Astrocyte (in vitro differentiated cells and primary cell): Measurements from ENCODE around the gene GLT8D1. TPM values are rescaled to one million over a fixed set of nuclear protein-coding genes. Genes with fewer than 3 reads are reported as not detected.

Source experiments
- DNase-seq: peaks from one replicate; pipeline ENCODE4 v3.0.0-alpha.2; 2010; ENCODE audit warnings: low read depth
- FAIRE-seq: peaks from 2 replicates; lab custom pipeline; 2011; peaks lifted over from hg19 to GRCh38; lab: Jason Lieb, UNC
- H2AFZ ChIP-seq: 2 replicates; pipeline ENCODE4 v1.6.0; 2012; ENCODE audit warnings: low read depth, low read length, inconsistent platforms
- H3K27ac ChIP-seq: 2 replicates; pipeline ENCODE4 v1.5.1; 2011; ENCODE audit warnings: low read depth, low read length, inconsistent platforms
- H3K27me3 ChIP-seq: 2 replicates; pipeline ENCODE4 v1.6.0; 2011; ENCODE audit warnings: low read length, inconsistent platforms; ENCODE audit not compliant: insufficient read depth
- H3K36me3 ChIP-seq: 2 replicates; pipeline ENCODE4 v1.5.1; 2011; ENCODE audit warnings: low read length, inconsistent platforms; ENCODE audit not compliant: insufficient read depth
- H3K4me1 ChIP-seq: 2 replicates; pipeline ENCODE4 v1.5.1; 2011; ENCODE audit warnings: low read length, inconsistent platforms; ENCODE audit not compliant: insufficient read depth
- H3K4me2 ChIP-seq: 2 replicates; pipeline ENCODE4 v1.6.0; 2012; ENCODE audit warnings: low read length, inconsistent platforms
- H3K4me3 ChIP-seq: 2 replicates; pipeline ENCODE4 v1.5.1; 2011; ENCODE audit warnings: low read depth, mild to moderate bottlenecking, low read length, inconsistent platforms; ENCODE audit not compliant: insufficient read depth
- H3K79me2 ChIP-seq: 2 replicates; pipeline ENCODE4 v1.6.0; 2012; ENCODE audit warnings: mild to moderate bottlenecking, low read length, inconsistent platforms; ENCODE audit not compliant: insufficient read depth
- H3K9ac ChIP-seq: 2 replicates; pipeline ENCODE4 v1.6.0; 2012; ENCODE audit warnings: mild to moderate bottlenecking, low read length, inconsistent platforms
- H3K9me3 ChIP-seq: 2 replicates; pipeline ENCODE4 v1.5.1; 2012; ENCODE audit warnings: low read depth, mild to moderate bottlenecking, low read length, inconsistent platforms; ENCODE audit not compliant: insufficient read depth
- H4K20me1 ChIP-seq: 2 replicates; pipeline ENCODE4 v1.6.0; 2012; ENCODE audit warnings: low read length, inconsistent platforms; ENCODE audit not compliant: insufficient read depth
- H3K27ac Mint-ChIP-seq: one replicate; pipeline ENCODE4 v1.8.0; 2021; ENCODE audit warnings: mild to moderate bottlenecking, mixed read lengths; ENCODE audit not compliant: unreplicated experiment
- H3K27me3 Mint-ChIP-seq: one replicate; pipeline ENCODE4 v1.8.0; 2021; ENCODE audit warnings: low read depth, mixed read lengths; ENCODE audit not compliant: unreplicated experiment
- H3K36me3 Mint-ChIP-seq: one replicate; pipeline ENCODE4 v1.8.0; 2021; ENCODE audit warnings: low read depth, mixed read lengths; ENCODE audit not compliant: unreplicated experiment
- H3K4me1 Mint-ChIP-seq: one replicate; pipeline ENCODE4 v1.8.0; 2021; ENCODE audit warnings: low read depth, mixed read lengths; ENCODE audit not compliant: unreplicated experiment
- H3K4me3 Mint-ChIP-seq: one replicate; pipeline ENCODE4 v1.8.0; 2021; ENCODE audit warnings: mild to moderate bottlenecking, moderate library complexity, mixed read lengths; ENCODE audit not compliant: unreplicated experiment
- H3K9me3 Mint-ChIP-seq: one replicate; pipeline ENCODE4 v1.8.0; 2021; ENCODE audit warnings: mild to moderate bottlenecking, mixed read lengths; ENCODE audit not compliant: unreplicated experiment
- CTCF ChIP-seq: IDR thresholded peaks from 2 replicates; pipeline ENCODE4 v1.5.1; 2011; ENCODE audit warnings: low read depth, mild to moderate bottlenecking, inconsistent platforms, low read length, moderate library complexity; ENCODE audit not compliant: insufficient read depth
- EZH2 ChIP-seq: IDR thresholded peaks from 2 replicates; pipeline ENCODE4 v1.6.1; 2012; ENCODE audit warnings: mild to moderate bottlenecking, low read length, inconsistent platforms; ENCODE audit not compliant: insufficient read depth
- total RNA-seq: library from RNA; stranded (reverse); gene quantifications from 2 replicates; pipeline ENCODE4 v1.2.1, GENCODE V29; 2021

Gene GLT8D1
- total RNA-seq, 1 donor from 2014 or later: 78.2 TPM

DNA sequence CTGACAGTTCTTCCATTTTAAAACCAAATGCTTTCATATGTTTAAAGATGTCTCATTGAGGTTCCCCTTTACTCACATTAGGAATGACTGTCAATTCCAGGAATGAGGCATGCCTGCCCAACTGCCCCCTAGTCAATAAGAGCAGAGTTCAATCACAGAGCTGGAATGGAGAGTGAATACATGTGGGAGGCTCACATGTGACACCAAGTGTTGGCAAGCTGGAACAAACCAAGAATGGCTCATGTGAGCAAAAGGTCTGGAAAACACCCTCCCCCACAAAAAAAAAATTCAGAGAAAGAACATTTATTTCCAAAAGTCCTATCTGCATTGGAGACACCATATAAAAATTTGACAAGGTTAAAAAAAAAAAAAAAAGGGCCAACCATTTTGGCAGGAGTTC is 23.6 kb downstream of the GLT8D1 start:
- H3K79me2 ChIP-seq: peaks cover 90% of the 10 kb centered on the region
- no peak for FAIRE-seq

GRCh38 chr3:52681596-52681995 is 24.0 kb downstream of the GLT8D1 start:
- FAIRE-seq: no peak
- H3K27ac Mint-ChIP-seq: peak overlapping the region; percentile 64
- TF ChIP-seq EZH2 (no peak), CTCF (no peak)

More for the DNA sequence above, 23.6 kb downstream of the GLT8D1 start:
- TF ChIP-seq CTCF: peak; percentile 10
- TF ChIP-seq EZH2: no peak
- peak; percentile 75 for DNase-seq
- Histone ChIP-seq H3K4me1 (peaks cover 31% of the 10 kb centered on the region), H3K4me2 (peak overlapping the region; percentile 68), H4K20me1 (peaks cover 36% of the 10 kb centered on the region), H3K9me3 (no peaks in the 10 kb centered on the region), H3K4me3 (no peak overlapping the region), H3K27me3 (no peaks in the 10 kb centered on the region), H3K9ac (peak overlapping the region; percentile 62), H2AFZ (no peak overlapping the region), H3K27ac (peak overlapping the region; percentile 55), H3K36me3 (peaks cover 37% of the 10 kb centered on the region)
- Mint-ChIP-seq H3K9me3 (no peaks in the 10 kb centered on the region), H3K4me1 (peaks cover 31% of the 10 kb centered on the region), H3K27me3 (no peaks in the 10 kb centered on the region), H3K27ac (peak overlapping the region; percentile 64), H3K4me3 (peak overlapping the region; percentile 73), H3K36me3 (peaks cover 7% of the 10 kb centered on the region)

GRCh38 chr3:52679811-52680210 is 25.8 kb downstream of the GLT8D1 start:
- Mint-ChIP-seq H3K27ac (no peak overlapping the region), H3K36me3 (peaks cover 8% of the 10 kb centered on the region), H3K27me3 (no peaks in the 10 kb centered on the region), H3K4me1 (peaks cover 31% of the 10 kb centered on the region), H3K9me3 (no peaks in the 10 kb centered on the region), H3K4me3 (no peak overlapping the region)
- H3K4me1 ChIP-seq: peaks cover 26% of the 10 kb centered on the region
- H3K79me2 ChIP-seq: peaks cover 85% of the 10 kb centered on the region
- H3K27ac ChIP-seq: no peak overlapping the region
- peak; percentile 37 for FAIRE-seq
- no peak overlapping the region for H3K4me2 ChIP-seq
- H3K9me3 ChIP-seq: no peaks in the 10 kb centered on the region
- DNase-seq: no peak
- no peaks in the 10 kb centered on the region for H3K27me3 ChIP-seq
- H2AFZ ChIP-seq: no peak overlapping the region
- H3K36me3 ChIP-seq: peaks cover 46% of the 10 kb centered on the region
- TF ChIP-seq EZH2: no peak
- no peak for TF ChIP-seq CTCF
- no peak overlapping the region for H3K9ac ChIP-seq
- H4K20me1 ChIP-seq: peaks cover 36% of the 10 kb centered on the region
- H3K4me3 ChIP-seq: no peak overlapping the region

More at GRCh38 chr3:52681596-52681995, 24.0 kb downstream of the GLT8D1 start:
- no peaks in the 10 kb centered on the region for H3K27me3 Mint-ChIP-seq
- Histone ChIP-seq H3K36me3 (peaks cover 39% of the 10 kb centered on the region), H3K4me3 (no peak overlapping the region), H3K4me2 (peak overlapping the region; percentile 68), H3K9me3 (no peaks in the 10 kb centered on the region), H4K20me1 (peaks cover 36% of the 10 kb centered on the region), H3K27ac (peak overlapping the region; percentile 55), H3K4me1 (peaks cover 27% of the 10 kb centered on the region), H3K9ac (peak overlapping the region; percentile 62), H3K27me3 (no peaks in the 10 kb centered on the region), H3K79me2 (peaks cover 87% of the 10 kb centered on the region), H2AFZ (no peak overlapping the region)
- H3K36me3 Mint-ChIP-seq: peaks cover 7% of the 10 kb centered on the region
- peaks cover 31% of the 10 kb centered on the region for H3K4me1 Mint-ChIP-seq
- no peaks in the 10 kb centered on the region for H3K9me3 Mint-ChIP-seq
- no peak for DNase-seq
- peak overlapping the region; percentile 36 for H3K4me3 Mint-ChIP-seq
